Activated naive CD8-positive, alpha-beta T cell (primary cell): ENCODE results near the gene CD180.

Experiments
- H3K27ac Mint-ChIP-seq: one replicate; pipeline ENCODE4 v1.8.0; 2021; ENCODE audit warnings: mixed read lengths
- H3K27me3 Mint-ChIP-seq: one replicate; pipeline ENCODE4 v1.8.0; 2021; ENCODE audit warnings: mixed read lengths
- H3K36me3 Mint-ChIP-seq: one replicate; pipeline ENCODE4 v1.8.0; 2021; ENCODE audit warnings: mixed read lengths
- H3K4me1 Mint-ChIP-seq: one replicate; pipeline ENCODE4 v1.8.0; 2021; ENCODE audit warnings: low read depth, mixed read lengths
- H3K4me3 Mint-ChIP-seq: one replicate; pipeline ENCODE4 v1.8.0; 2021; ENCODE audit warnings: mild to moderate bottlenecking, mixed read lengths
- H3K9me3 Mint-ChIP-seq: one replicate; pipeline ENCODE4 v1.8.0; 2021; ENCODE audit warnings: low read depth, mixed read lengths

CD180 gene

DNA sequence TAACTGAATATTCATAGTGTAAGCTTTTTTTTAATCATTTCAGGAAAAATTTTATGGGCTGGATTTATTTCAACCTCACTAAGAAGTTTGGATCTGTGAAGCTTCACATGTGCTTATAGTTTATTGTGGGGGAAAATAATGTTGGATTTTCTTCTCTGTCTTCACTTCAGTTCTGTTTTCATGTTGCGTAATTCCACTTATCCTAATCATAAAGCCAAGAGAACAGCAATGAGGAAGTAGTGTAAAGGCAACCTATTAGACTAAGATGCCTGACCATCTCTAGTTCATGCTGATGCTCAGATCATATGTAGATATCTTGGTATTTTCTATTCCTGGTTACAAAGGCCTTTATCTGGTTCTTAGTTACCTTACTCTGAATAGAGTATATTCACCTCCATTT lies 50.0 kb downstream of the CD180 start:
- peaks cover 40% of the 10 kb centered on the region for H3K36me3 Mint-ChIP-seq

DNA sequence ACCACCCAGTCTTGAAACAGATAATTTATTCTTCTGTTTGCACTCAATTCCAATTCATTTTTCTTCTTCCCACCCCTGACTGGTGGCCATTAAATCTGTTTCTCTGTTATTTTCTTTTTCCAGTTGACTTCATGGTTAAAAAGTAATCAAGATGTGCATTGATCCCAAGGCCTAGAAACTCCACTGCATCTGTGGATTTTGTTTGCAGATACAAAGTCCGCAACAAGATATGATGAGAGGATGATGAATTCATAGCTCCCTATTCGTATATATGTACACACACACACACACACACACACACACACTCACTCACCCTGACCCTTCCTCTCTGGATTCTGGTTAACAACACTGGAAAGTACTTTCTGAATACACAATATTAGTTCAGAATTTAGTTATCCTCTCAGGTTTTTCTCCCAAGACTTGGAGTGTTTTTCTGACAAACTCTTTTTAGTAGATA lies 52.4 kb downstream of the CD180 start:
- H3K27me3 Mint-ChIP-seq = no peaks in the 10 kb centered on the region
- H3K36me3 Mint-ChIP-seq = peaks cover 30% of the 10 kb centered on the region
- H3K27ac Mint-ChIP-seq = no peak overlapping the region
- no peaks in the 10 kb centered on the region for H3K4me1 Mint-ChIP-seq
- no peaks in the 10 kb centered on the region for H3K9me3 Mint-ChIP-seq
- no peak overlapping the region for H3K4me3 Mint-ChIP-seq

More for the DNA sequence above, 50.0 kb downstream of the CD180 start:
- no peak overlapping the region for H3K27ac Mint-ChIP-seq
- H3K9me3 Mint-ChIP-seq = no peaks in the 10 kb centered on the region
- no peaks in the 10 kb centered on the region for H3K4me1 Mint-ChIP-seq
- no peaks in the 10 kb centered on the region for H3K27me3 Mint-ChIP-seq
- no peak overlapping the region for H3K4me3 Mint-ChIP-seq

DNA sequence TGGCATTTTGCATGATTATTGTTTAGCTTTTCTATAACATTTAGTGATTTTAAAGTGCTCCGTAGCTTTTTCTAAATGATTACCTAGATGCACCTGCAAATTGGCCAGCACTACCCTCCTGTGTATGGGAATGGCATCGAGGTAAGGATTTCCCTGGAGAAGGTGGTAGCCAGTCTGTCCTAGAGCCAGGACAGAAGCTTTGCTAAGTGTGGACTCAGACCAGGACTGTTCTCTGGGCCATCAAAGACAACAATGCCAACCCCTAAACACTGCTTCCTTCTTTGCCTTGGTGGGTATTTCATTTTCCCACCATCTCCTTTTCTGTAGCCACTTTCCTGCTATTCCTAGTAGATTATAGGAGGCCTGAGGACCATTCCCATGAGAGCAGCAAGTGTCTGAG lies 53.0 kb downstream of the CD180 start:
- Mint-ChIP-seq H3K4me1 (no peaks in the 10 kb centered on the region), H3K4me3 (no peak overlapping the region), H3K27me3 (no peaks in the 10 kb centered on the region), H3K27ac (no peak overlapping the region), H3K9me3 (no peaks in the 10 kb centered on the region), H3K36me3 (peaks cover 34% of the 10 kb centered on the region)

DNA sequence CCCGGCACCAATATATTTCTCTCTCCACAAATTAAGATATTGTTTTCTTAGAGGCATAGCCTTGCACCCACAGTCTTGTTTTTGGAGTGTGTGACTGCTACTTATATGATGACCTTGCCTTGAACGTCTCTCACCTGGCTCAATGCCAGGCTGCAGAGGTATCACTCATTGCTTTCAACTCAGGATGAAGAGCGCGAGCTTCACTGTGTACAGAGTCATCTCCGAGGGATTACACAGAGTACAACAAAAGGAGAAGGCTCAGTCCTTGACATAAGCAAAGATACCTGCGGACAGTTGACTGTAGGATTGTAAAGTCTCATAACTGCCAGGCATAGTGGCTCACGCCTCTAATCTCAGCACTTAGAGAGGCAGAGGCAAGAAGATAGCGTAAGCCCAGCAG lies 53.8 kb downstream of the CD180 start:
- Mint-ChIP-seq H3K4me3 (no peak overlapping the region), H3K27ac (no peak overlapping the region), H3K36me3 (peaks cover 34% of the 10 kb centered on the region), H3K9me3 (no peaks in the 10 kb centered on the region), H3K27me3 (no peaks in the 10 kb centered on the region), H3K4me1 (no peaks in the 10 kb centered on the region)

DNA sequence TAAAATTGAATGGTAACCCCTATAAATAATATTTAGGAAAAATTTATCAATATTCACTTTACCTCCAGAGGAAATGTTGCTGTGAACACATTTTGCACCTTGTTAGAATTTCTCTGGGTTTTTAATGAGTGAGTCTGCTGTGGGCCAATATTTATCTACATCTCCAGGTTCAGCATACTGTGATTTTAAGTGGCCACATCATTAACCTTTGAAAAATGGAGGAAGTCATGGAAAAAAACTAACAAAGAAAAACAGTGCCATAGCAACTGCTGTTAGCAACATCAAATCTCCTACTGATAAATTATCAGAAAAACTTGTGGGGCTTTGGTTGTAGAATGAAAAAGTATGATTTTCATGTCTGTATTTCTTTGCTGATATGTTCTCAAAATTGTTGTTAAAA lies 55.0 kb downstream of the CD180 start:
- Mint-ChIP-seq H3K9me3 (no peaks in the 10 kb centered on the region), H3K4me1 (no peaks in the 10 kb centered on the region), H3K4me3 (no peak overlapping the region), H3K36me3 (peaks cover 32% of the 10 kb centered on the region), H3K27me3 (no peaks in the 10 kb centered on the region), H3K27ac (no peak overlapping the region)

DNA sequence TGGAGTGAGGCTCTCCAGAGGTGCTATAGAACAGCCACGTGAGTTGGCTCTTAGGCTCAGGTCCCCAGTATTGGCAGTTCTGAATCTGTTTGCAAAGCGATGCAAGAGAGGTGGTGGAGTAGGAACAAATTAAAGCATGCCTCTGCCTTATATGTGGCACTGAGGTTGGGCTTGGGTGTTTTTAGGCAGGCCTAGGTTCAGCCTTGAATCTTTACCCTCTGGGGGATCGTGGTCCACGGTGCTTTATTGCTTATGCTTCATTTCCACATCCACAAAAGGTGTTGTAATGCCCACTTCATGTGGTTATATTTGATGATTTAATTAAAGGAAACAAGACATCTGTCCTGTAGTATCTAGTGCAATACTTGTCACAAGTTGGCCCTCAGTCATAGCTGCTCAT lies 56.2 kb downstream of the CD180 start:
- no peaks in the 10 kb centered on the region for H3K4me1 Mint-ChIP-seq
- peaks cover 36% of the 10 kb centered on the region for H3K36me3 Mint-ChIP-seq
- H3K27me3 Mint-ChIP-seq = no peaks in the 10 kb centered on the region
- H3K9me3 Mint-ChIP-seq = no peaks in the 10 kb centered on the region
- H3K4me3 Mint-ChIP-seq = no peak overlapping the region
- no peak overlapping the region for H3K27ac Mint-ChIP-seq

DNA sequence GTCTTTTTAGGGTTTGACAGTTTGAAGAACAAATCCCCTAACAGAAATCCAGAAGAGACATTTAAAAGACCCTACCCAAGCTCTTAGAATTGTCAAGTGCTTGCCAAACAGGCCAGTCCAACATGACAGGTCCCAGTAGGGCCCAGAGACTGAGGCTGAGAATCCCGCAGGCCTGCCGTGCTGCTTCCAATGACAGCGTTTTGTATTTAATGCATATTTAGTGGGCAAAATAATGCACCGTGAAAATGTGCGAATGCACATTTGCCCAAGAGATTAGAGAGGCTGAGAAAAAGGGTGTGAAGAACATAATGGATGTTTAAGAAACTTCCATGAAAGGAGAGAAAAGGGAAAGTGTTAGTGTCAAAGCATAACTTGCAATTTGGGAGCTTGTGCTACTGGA lies 57.6 kb downstream of the CD180 start:
- Mint-ChIP-seq H3K27ac (no peak overlapping the region), H3K4me3 (no peak overlapping the region), H3K9me3 (no peaks in the 10 kb centered on the region), H3K27me3 (no peaks in the 10 kb centered on the region), H3K36me3 (peaks cover 36% of the 10 kb centered on the region), H3K4me1 (no peaks in the 10 kb centered on the region)

DNA sequence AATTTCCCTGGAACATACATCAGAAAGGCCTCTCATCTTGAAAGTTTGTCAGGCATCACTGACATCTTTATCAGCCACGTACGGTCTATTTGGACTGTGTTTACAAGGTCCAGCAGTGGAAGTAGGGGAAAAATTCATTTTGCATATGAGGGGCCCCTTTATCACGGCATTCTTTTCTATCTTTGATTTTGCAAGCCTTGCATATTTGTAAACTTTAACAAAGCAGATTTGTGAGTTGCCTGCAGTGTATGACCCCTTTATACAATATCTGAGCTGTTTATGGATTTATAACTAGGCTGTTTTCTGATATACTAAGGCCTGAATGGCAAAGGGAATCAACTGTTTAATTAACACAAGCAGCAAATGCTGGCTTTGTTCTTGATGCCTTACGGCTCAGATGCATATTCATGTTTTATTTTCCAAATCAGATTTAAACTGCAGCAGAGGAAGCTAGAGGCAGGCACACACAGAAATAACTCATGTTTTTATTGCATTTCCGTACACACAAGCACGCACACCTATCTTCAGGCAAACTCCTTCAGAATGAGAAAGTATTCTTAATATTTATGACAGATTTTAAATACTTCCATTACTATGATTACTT lies 61.1 kb downstream of the CD180 start:
- Mint-ChIP-seq H3K27ac (no peak overlapping the region), H3K4me3 (no peak overlapping the region), H3K4me1 (no peaks in the 10 kb centered on the region), H3K36me3 (peaks cover 24% of the 10 kb centered on the region), H3K27me3 (no peaks in the 10 kb centered on the region), H3K9me3 (no peaks in the 10 kb centered on the region)

DNA sequence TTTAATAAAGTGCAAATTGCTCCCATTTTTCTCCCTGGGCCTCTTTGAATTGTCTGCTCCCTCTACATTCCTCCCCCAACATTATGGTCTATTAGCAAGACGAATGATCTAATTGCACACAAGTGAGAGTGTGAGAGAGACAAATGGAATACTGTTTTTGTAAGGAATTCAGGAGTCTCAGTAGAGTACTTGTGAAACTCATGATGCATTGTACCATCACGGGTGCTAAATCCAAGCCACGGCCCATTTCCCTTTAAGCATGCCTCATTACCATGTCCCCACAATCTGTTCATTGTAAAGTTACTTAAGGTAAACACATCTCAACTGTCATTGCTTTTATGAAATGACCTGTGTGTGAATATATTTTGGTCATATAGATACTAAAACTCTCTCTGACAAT lies 62.8 kb downstream of the CD180 start:
- Mint-ChIP-seq H3K27ac (no peak overlapping the region), H3K36me3 (peaks cover 21% of the 10 kb centered on the region), H3K27me3 (no peaks in the 10 kb centered on the region), H3K4me3 (no peak overlapping the region), H3K4me1 (no peaks in the 10 kb centered on the region), H3K9me3 (no peaks in the 10 kb centered on the region)

DNA sequence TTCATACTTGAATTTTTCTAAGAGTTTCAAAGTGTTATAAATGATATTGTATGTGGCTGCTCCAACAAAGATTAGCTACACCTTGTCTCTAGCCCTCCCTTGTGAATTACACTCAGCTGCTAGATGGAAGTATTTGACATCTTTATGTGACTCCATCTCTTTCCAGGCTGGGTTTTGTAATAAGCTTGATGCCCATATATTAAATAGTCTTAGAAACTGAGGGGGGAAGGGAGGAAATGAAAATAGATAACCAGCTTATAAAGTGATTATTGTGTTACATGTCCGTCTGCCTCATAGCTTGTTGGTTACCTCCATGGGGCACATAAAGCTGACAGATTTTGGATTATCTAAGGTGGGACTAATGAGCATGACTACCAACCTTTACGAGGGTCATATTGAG lies 63.4 kb downstream of the CD180 start:
- no peaks in the 10 kb centered on the region for H3K9me3 Mint-ChIP-seq
- H3K4me1 Mint-ChIP-seq = no peaks in the 10 kb centered on the region
- H3K4me3 Mint-ChIP-seq = no peak overlapping the region
- H3K27ac Mint-ChIP-seq = no peak overlapping the region
- peaks cover 25% of the 10 kb centered on the region for H3K36me3 Mint-ChIP-seq
- no peaks in the 10 kb centered on the region for H3K27me3 Mint-ChIP-seq

DNA sequence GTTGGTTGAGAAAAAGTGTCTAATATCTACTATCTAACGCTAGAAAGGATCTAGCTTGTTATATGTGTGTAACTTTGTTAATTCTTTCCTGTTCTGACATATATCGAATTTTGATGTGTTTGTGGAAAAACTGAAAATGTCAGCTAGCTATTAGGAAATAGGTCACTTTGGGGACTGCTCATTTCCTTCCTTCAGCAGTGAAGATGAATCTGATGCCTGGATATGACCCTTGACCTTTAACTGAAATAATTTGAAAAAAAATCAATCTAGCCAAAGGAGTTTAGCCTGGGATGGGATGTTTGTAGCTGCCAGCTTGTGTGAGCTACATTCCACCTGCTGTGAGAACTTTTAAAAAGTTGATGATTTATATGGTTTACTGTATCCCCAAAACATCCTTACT lies 66.8 kb downstream of the CD180 start:
- peaks cover 7% of the 10 kb centered on the region for H3K4me1 Mint-ChIP-seq
- H3K36me3 Mint-ChIP-seq = peaks cover 33% of the 10 kb centered on the region
- no peak overlapping the region for H3K4me3 Mint-ChIP-seq
- no peak overlapping the region for H3K27ac Mint-ChIP-seq
- no peaks in the 10 kb centered on the region for H3K27me3 Mint-ChIP-seq
- H3K9me3 Mint-ChIP-seq = no peaks in the 10 kb centered on the region
